MM.1S (cell line): ENCODE data around the gene R3HDM2.
A peak's percentile ranks its signal among the peaks of the same experiment; 100 is the strongest.

Experiments
- DNase-seq: peaks from one replicate; pipeline ENCODE4 v3.0.0-alpha.2; 2015
- H2AFZ ChIP-seq: fragments of 300-600 bp; sonication (generic); 2 replicates; pipeline ENCODE4 v1.6.0; 2016; ENCODE audit warnings: antibody characterized with exemption, low read length
- H3F3A ChIP-seq: fragments of 300-600 bp; sonication (generic); 2 replicates; pipeline ENCODE4 v1.6.1; 2016; ENCODE audit warnings: mild to moderate bottlenecking, antibody characterized with exemption, low read length, moderate library complexity, mixed read lengths; ENCODE audit not compliant: insufficient read depth
- H3K27ac ChIP-seq: fragments of 300-600 bp; sonication (generic); 2 replicates; pipeline ENCODE4 v1.5.1; 2016; ENCODE audit warnings: mild to moderate bottlenecking, low read length
- H3K27me3 ChIP-seq: fragments of 300-600 bp; sonication (generic); replicated peaks from 2 replicates; pipeline ENCODE4 v1.6.0; 2016; ENCODE audit warnings: low read length; ENCODE audit not compliant: insufficient read depth
- H3K36me3 ChIP-seq: fragments of 300-600 bp; sonication (generic); replicated peaks from 2 replicates; pipeline ENCODE4 v1.6.1; 2016; ENCODE audit warnings: mild to moderate bottlenecking, low read length, mixed read lengths; ENCODE audit not compliant: insufficient read depth
- H3K4me1 ChIP-seq: fragments of 300-600 bp; sonication (generic); 2 replicates; pipeline ENCODE4 v1.6.1; 2016; ENCODE audit warnings: low read length, mixed read lengths
- H3K4me2 ChIP-seq: fragments of 300-600 bp; sonication (generic); 2 replicates; pipeline ENCODE4 v1.6.0; 2016; ENCODE audit warnings: low read depth, low read length
- H3K4me3 ChIP-seq: fragments of 300-600 bp; sonication (generic); 2 replicates; pipeline ENCODE4 v1.5.1; 2016; ENCODE audit warnings: low read length, mixed read lengths
- H3K79me2 ChIP-seq: fragments of 300-600 bp; sonication (generic); 2 replicates; pipeline ENCODE4 v1.6.1; 2016; ENCODE audit warnings: mixed run types, low read length, mixed read lengths
- H3K9ac ChIP-seq: fragments of 300-600 bp; sonication (generic); 2 replicates; pipeline ENCODE4 v1.6.1; 2016; ENCODE audit warnings: low read length, mixed read lengths
- H3K9me2 ChIP-seq: fragments of 300-600 bp; sonication (generic); replicated peaks from 2 replicates; pipeline ENCODE4 v1.6.1; 2016; ENCODE audit warnings: mild to moderate bottlenecking, low read length, mixed read lengths; ENCODE audit not compliant: insufficient read depth
- H3K9me3 ChIP-seq: fragments of 300-600 bp; sonication (generic); replicated peaks from 2 replicates; pipeline ENCODE4 v1.6.1; 2016; ENCODE audit warnings: mild to moderate bottlenecking, low read length, mixed read lengths; ENCODE audit not compliant: insufficient read depth
- H4K20me1 ChIP-seq: fragments of 300-600 bp; sonication (generic); 2 replicates; pipeline ENCODE4 v1.6.1; 2016; ENCODE audit warnings: mild to moderate bottlenecking, low read length, moderate library complexity, mixed read lengths; ENCODE audit not compliant: insufficient read depth
- CTCF ChIP-seq: fragments of 300-600 bp; sonication (generic); IDR thresholded peaks from 2 replicates; pipeline ENCODE4 v1.5.1; 2016; ENCODE audit warnings: antibody characterized with exemption, low read length, mixed read lengths
- EZH2 ChIP-seq: fragments of 300-600 bp; sonication (generic); optimal IDR thresholded peaks from 2 replicates; pipeline ENCODE3; 2017; ENCODE audit warnings: low read depth, mild to moderate bottlenecking, antibody characterized with exemption, low read length, mixed read lengths
- EZH2phosphoT487 ChIP-seq: fragments of 300-600 bp; sonication (generic); IDR thresholded peaks from 2 replicates; pipeline ENCODE4 v1.6.1; 2018; ENCODE audit warnings: antibody characterized with exemption, low read length

R3HDM2 gene

GRCh38 chr12:57211791-57212700 is 218.8 kb downstream of the R3HDM2 start:
- H3K79me2 ChIP-seq = no peaks in the 10 kb centered on the region
- H3K27ac ChIP-seq = no peak overlapping the region
- TF ChIP-seq EZH2 (no peak), EZH2phosphoT487 (no peak), CTCF (0 out of 2 replicates have a peak, but pooled peaks have one; percentile 9)
- H2AFZ ChIP-seq = no peak overlapping the region
- peaks cover 17% of the 10 kb centered on the region for H3K4me1 ChIP-seq
- no peak overlapping the region for H3K4me2 ChIP-seq
- peaks cover 91% of the 10 kb centered on the region for H3K27me3 ChIP-seq
- no peaks in the 10 kb centered on the region for H3K9me2 ChIP-seq
- 0 out of 2 replicates have a peak, but pooled peaks cover 4% of the 10 kb centered on the region for H4K20me1 ChIP-seq
- DNase-seq = no peak
- no peak overlapping the region for H3K4me3 ChIP-seq
- no peaks in the 10 kb centered on the region for H3K9me3 ChIP-seq
- peaks cover 10% of the 10 kb centered on the region for H3F3A ChIP-seq
- no peaks in the 10 kb centered on the region for H3K36me3 ChIP-seq
- H3K9ac ChIP-seq = no peak overlapping the region

GRCh38 chr12:57210926-57211692 is 219.7 kb downstream of the R3HDM2 start:
- Histone ChIP-seq H3F3A (peaks cover 9% of the 10 kb centered on the region), H4K20me1 (0 out of 2 replicates have a peak, but pooled peaks cover 4% of the 10 kb centered on the region), H3K9ac (no peak overlapping the region)

GRCh38 chr12:57210461-57210860 is 220.4 kb downstream of the R3HDM2 start:
- H3K36me3 ChIP-seq = no peaks in the 10 kb centered on the region
- peaks cover 90% of the 10 kb centered on the region for H3K27me3 ChIP-seq
- H3K9ac ChIP-seq = no peak overlapping the region
- H3K4me2 ChIP-seq = no peak overlapping the region
- DNase-seq = no peak
- no peaks in the 10 kb centered on the region for H3K79me2 ChIP-seq
- H3K4me3 ChIP-seq = no peak overlapping the region
- H4K20me1 ChIP-seq = 0 out of 2 replicates have a peak, but pooled peaks cover 4% of the 10 kb centered on the region
- H2AFZ ChIP-seq = no peak overlapping the region
- no peaks in the 10 kb centered on the region for H3K9me3 ChIP-seq
- peaks cover 3% of the 10 kb centered on the region; the same call in 1 of the 2 replicates for H3F3A ChIP-seq
- TF ChIP-seq EZH2phosphoT487 (no peak), EZH2 (no peak), CTCF (no peak)
- H3K9me2 ChIP-seq = no peaks in the 10 kb centered on the region
- peaks cover 8% of the 10 kb centered on the region; the same call in 1 of the 2 replicates for H3K4me1 ChIP-seq
- no peak overlapping the region for H3K27ac ChIP-seq

More at GRCh38 chr12:57210926-57211692, 219.7 kb downstream of the R3HDM2 start:
- peaks cover 15% of the 10 kb centered on the region for H3K4me1 ChIP-seq
- no peaks in the 10 kb centered on the region for H3K9me2 ChIP-seq
- H3K79me2 ChIP-seq = no peaks in the 10 kb centered on the region
- peaks cover 90% of the 10 kb centered on the region for H3K27me3 ChIP-seq
- no peaks in the 10 kb centered on the region for H3K9me3 ChIP-seq
- no peak for DNase-seq
- TF ChIP-seq EZH2 = no peak
- TF ChIP-seq CTCF = no peak
- TF ChIP-seq EZH2phosphoT487 = no peak
- no peaks in the 10 kb centered on the region for H3K36me3 ChIP-seq
- no peak overlapping the region for H3K4me3 ChIP-seq
- no peak overlapping the region for H3K27ac ChIP-seq
- no peak overlapping the region for H3K4me2 ChIP-seq
- no peak overlapping the region for H2AFZ ChIP-seq
